Measurements from ENCODE around the gene C14orf119. TPM values are rescaled to one million over a fixed set of nuclear protein-coding genes. Genes with fewer than 3 reads are reported as not detected.
A peak's percentile ranks its signal among the peaks of the same experiment; 100 is the strongest.

The C14orf119 gene
- total and polyA plus RNA-seq, 8 donors: 1.8 to 51.8 (median 25.2) TPM; not detected in 1

DNA sequence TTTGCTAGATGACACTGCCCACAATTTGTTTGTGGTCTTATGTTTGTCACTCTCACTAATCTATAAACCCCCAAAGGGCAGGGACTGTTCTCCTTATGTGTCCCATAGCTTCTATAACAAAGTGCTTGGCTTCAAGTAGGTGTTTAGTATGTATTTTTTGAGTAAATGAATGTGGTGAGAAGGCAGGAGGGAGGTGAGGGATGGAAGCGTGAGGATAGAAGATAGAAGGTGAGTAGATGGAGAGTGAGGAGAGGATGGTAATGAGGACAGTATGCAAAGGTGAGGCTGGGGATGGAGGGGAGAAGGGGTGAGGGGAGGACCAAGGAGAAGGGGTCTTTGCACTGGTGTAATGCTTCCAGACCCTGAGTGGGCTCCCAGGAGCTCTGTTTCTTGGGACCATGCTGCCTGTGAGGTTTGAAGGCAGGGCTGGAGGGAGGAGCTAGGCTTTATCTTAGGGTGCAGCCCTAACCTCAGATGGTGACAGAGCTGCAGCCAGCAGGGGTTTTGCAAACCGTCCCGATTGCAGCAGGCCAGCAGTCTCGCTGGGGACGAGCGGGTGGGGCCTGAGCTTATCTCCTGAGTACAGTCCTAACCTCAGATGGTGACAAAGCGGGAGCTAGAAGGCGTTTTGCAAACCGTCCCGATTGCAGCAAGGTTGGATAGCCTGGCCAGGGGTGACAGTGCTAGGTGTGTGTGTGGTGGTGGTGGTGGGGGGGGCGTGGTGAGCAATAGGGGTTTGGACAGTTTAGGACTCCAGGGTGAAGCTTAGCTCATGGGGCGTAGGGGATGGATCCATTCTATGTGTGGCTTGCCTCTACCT is 17.3 kb downstream of the C14orf119 start:
- WGBS, 5 donors: 24 to 44% (median 33%) methylated on average over 11 to 12 of the region's 12 CpGs
- Histone ChIP-seq H3K4me3 (no peak overlapping the region), H3K4me1 (peaks cover 0 to 30% (median 9%) of the 10 kb centered on the region in 4 donors), H3K36me3 (no peaks in the 10 kb centered on the region), H3K27ac (no peak overlapping the region), H3K9me3 (no peaks in the 10 kb centered on the region), H3K27me3 (peaks cover 0 to 72% (median 16%) of the 10 kb centered on the region in 3 donors)
- TF ChIP-seq POLR2A (IDR thresholded peaks at IDR 0.05): no peak
- TF ChIP-seq, protein P1, sequence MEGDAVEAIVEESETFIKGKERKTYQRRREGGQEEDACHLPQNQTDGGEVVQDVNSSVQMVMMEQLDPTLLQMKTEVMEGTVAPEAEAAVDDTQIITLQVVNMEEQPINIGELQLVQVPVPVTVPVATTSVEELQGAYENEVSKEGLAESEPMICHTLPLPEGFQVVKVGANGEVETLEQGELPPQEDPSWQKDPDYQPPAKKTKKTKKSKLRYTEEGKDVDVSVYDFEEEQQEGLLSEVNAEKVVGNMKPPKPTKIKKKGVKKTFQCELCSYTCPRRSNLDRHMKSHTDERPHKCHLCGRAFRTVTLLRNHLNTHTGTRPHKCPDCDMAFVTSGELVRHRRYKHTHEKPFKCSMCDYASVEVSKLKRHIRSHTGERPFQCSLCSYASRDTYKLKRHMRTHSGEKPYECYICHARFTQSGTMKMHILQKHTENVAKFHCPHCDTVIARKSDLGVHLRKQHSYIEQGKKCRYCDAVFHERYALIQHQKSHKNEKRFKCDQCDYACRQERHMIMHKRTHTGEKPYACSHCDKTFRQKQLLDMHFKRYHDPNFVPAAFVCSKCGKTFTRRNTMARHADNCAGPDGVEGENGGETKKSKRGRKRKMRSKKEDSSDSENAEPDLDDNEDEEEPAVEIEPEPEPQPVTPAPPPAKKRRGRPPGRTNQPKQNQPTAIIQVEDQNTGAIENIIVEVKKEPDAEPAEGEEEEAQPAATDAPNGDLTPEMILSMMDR (IDR thresholded peaks at IDR 0.05): no peak
- no peak for TF ChIP-seq POLR2AphosphoS5 (IDR thresholded peaks at IDR 0.05)
- no peak for TF ChIP-seq EP300 (IDR thresholded peaks at IDR 0.05)
- intact Hi-C loops (cut with DNase I; ENCODE audit: low total_unique reads): no loop called here
- DNase-seq: no peak

DNA sequence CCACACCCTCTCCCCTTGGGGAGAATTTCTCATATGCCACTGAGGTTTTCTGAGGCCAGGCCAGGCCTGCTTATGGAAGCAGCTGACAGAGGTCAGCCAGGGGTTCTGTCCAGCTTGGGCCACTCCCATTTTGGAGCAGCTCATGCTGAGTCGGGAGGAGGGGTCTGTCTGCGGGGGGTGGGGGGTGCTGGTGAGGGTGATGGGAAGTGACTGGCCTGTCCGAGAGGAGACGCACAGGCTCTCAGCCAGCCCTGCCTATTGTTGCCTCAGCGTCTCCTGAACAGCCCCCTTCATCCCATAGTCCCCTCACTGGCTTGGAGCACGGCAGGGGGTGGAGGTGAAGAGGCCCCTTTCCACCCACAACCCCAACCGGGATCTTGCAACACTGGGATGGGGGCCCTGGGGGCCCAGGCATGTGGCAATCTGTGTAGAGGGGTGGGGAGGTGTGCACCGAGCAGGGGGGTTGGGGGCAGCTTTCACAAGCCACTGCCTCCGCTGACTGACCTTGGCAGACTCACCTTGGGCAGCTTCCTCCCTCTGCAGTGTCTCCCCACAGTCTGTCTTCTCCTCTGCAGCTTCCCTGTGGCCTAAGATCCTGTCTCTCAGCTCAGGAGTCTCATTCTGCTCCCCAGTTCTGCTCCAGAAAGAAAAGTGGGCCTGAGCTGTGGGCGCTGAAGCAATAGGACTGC is 18.3 kb downstream of the C14orf119 start:
- H3K9me3 ChIP-seq: no peaks in the 10 kb centered on the region
- 49 to 56% (median 54%) methylated on average over 7 to 10 of the region's 10 CpGs for WGBS, 5 donors
- H3K4me3 ChIP-seq: no peak overlapping the region
- TF ChIP-seq POLR2A (IDR thresholded peaks at IDR 0.05) (no peak), EP300 (IDR thresholded peaks at IDR 0.05) (no peak), POLR2AphosphoS5 (IDR thresholded peaks at IDR 0.05) (no peak)
- TF ChIP-seq, protein P1 (IDR thresholded peaks at IDR 0.05): no peak
- DNase-seq: peak in 1 of 2 donors; percentile 63
- H3K27me3 ChIP-seq: peaks cover 0 to 80% (median 16%) of the 10 kb centered on the region in 3 donors
- intact Hi-C loops (cut with DNase I; ENCODE audit: low total_unique reads): no loop called here
- no peaks in the 10 kb centered on the region for H3K36me3 ChIP-seq
- H3K27ac ChIP-seq: no peak overlapping the region
- peaks cover 0 to 30% (median 9%) of the 10 kb centered on the region in 4 donors for H3K4me1 ChIP-seq

DNA sequence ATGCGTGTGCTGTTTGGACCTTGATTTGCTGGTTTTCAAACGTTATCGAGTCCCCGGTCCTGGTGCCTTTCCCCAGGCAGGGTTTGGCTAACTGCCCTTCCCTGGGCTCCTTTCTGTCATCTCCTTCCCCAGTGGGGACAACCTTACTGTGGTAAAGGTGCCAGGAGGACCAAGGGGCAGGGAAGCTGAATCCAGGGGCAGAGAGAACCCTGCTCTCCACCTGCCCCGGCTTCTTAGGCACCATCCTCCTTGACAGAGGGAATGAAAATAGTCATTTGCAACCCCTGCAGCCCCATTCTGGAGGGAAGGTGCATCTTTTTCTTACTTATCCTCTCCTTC is 18.8 kb downstream of the C14orf119 start:
- no peak for DNase-seq
- H3K27ac ChIP-seq: no peak overlapping the region
- WGBS, 5 donors: 28 to 47% (median 38%) methylated on average over 5 of the region's 5 CpGs

DNA sequence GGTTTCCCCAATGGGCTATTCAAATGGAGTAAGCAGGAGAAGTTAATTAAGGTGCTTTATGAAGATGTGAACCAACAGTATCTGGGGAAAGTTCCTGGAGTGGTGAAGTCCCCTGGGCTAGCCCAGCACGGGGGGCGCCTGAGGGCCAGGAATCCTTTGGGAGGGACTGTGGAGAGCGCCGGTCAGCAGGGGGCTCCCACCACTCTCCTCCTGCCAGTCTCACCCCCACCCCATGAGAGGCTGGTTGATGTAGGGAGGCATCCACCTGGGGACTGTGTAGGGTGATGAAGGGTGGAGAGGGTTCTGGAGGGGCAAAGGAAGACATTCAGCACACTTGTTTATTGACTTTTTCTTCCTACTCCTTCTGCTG is 19.3 kb downstream of the C14orf119 start:
- TF ChIP-seq, protein P1 (IDR thresholded peaks at IDR 0.05): no peak
- TF ChIP-seq POLR2A (IDR thresholded peaks at IDR 0.05): no peak
- TF ChIP-seq EP300 (IDR thresholded peaks at IDR 0.05): no peak
- no peak for TF ChIP-seq POLR2AphosphoS5 (IDR thresholded peaks at IDR 0.05)
- no peaks in the 10 kb centered on the region for H3K36me3 ChIP-seq
- H3K27me3 ChIP-seq: peaks cover 0 to 82% (median 16%) of the 10 kb centered on the region in 3 donors
- intact Hi-C loops (cut with DNase I; ENCODE audit: low total_unique reads): no loop called here
- no peak for DNase-seq
- peaks cover 0 to 33% (median 9%) of the 10 kb centered on the region in 4 donors for H3K4me1 ChIP-seq
- H3K9me3 ChIP-seq: no peaks in the 10 kb centered on the region
- H3K27ac ChIP-seq: peak overlapping the region in 1 of 5 donors; percentile 22
- no peak overlapping the region for H3K4me3 ChIP-seq
- WGBS, 5 donors: 60 to 70% (median 66%) methylated on average over 4 of the region's 4 CpGs

More for the DNA sequence above, 18.8 kb downstream of the C14orf119 start:
- H3K36me3 ChIP-seq: no peaks in the 10 kb centered on the region
- TF ChIP-seq, protein P1 (IDR thresholded peaks at IDR 0.05): no peak
- TF ChIP-seq POLR2AphosphoS5 (IDR thresholded peaks at IDR 0.05): no peak
- TF ChIP-seq POLR2A (IDR thresholded peaks at IDR 0.05): no peak
- no peak for TF ChIP-seq EP300 (IDR thresholded peaks at IDR 0.05)
- no peaks in the 10 kb centered on the region for H3K9me3 ChIP-seq
- H3K27me3 ChIP-seq: peaks cover 0 to 83% (median 16%) of the 10 kb centered on the region in 3 donors
- intact Hi-C loops (cut with DNase I; ENCODE audit: low total_unique reads): no loop called here
- H3K4me3 ChIP-seq: no peak overlapping the region
- H3K4me1 ChIP-seq: peaks cover 0 to 30% (median 9%) of the 10 kb centered on the region in 4 donors

All from stomach (tissue), 9 donors.